Ovary (tissue), 9 donors: ENCODE data around the gene DAP. TPM values are rescaled to one million over a fixed set of nuclear protein-coding genes. Genes with fewer than 3 reads are reported as not detected.

Source experiments
- DNase-seq, 5 donors: peaks; one replicate each; pipeline ENCODE4 v3.0.0-alpha.2; 2019 to 2020
- H3K27ac ChIP-seq, 2 donors: fragments of 200-600 bp; one replicate each; pipeline versions ENCODE4 v1.5.1 to v1.8.0; 2019 to 2022
- H3K27me3 ChIP-seq: fragments of 200-600 bp; one replicate; pipeline ENCODE4 v1.8.0; 2022
- H3K36me3 ChIP-seq: fragments of 200-600 bp; sonication (generic); one replicate; pipeline ENCODE4 v1.5.1; 2019
- H3K4me1 ChIP-seq: one replicate; pipeline ENCODE4 v1.8.1; 2013; ENCODE audit warnings: mild to moderate bottlenecking, moderate library complexity; ENCODE audit not compliant: insufficient read depth
- H3K4me3 ChIP-seq: fragments of 200-600 bp; sonication (generic); one replicate; pipeline ENCODE4 v1.5.1; 2017
- H3K9me3 ChIP-seq, 2 donors: fragments of 200-600 bp in 1 of 2; sonication (generic) in 1 of 2; one replicate each; pipeline versions ENCODE4 v1.5.1 to v1.8.1; 2013 to 2019; ENCODE audit warnings: mild to moderate bottlenecking in 1 of 2, moderate library complexity in 1 of 2
- EP300 ChIP-seq: sonication (generic); formaldehyde crosslinking; IDR thresholded peaks from one replicate; pipeline ENCODE4 v1.6.1; 2017; ENCODE audit warnings: antibody characterized with exemption
- POLR2A ChIP-seq: fragments of 450-650 bp; IDR thresholded peaks from one replicate; pipeline ENCODE4 v1.6.1; 2017; ENCODE audit warnings: antibody characterized with exemption, mild to moderate bottlenecking, moderate library complexity
- WGBS, 3 donors: extraction: QIAGEN DNeasy Blood & Tissue Kit in 1 of 3; methylation state at CpG; one replicate each; pipeline versions ENCODE4 v1.1.5 to v1.1.7; 2013 to 2017; 5-methylcytosine and 5-hydroxymethylcytosine counted together
- intact Hi-C, 4 donors: fragments of 100-400 bp; cut with DNase I; formaldehyde crosslinking; loops; one replicate each; pipeline versions ENCODE4 v1.11.0 to v1.15.1; 2022 to 2023
- polyA plus RNA-seq, 2 donors: library from polyadenylated mRNA; stranded (reverse); fragments of 200-250 nt in 1 of 2; fragments of 350-450 nt in 1 of 2; fragmentation: Illumina TruSeq in 1 of 2; extraction: RNeasy Lipid Tissue Mini Kit (QIAGEN cat#74804) in 1 of 2; gene quantifications; one replicate each; pipeline ENCODE4 v1.2.3, GENCODE V29; 2013 to 2014
- total RNA-seq, 7 donors: library from RNA; depleted of rRNA in 2 of 7; stranded (reverse); fragments of >200 nt in 2 of 7; fragmentation: NEBNext Ultra II Directional in 3 of 7; extraction: Animal tissue kit (Norgen Biotek cat#: 25700) in 3 of 7; gene quantifications; one replicate each; pipeline versions ENCODE4 v1.1.0 to v1.2.4, GENCODE V29; 2016 to 2023
- TF ChIP-seq, protein P1 (sequence below), 3 donors: fragments of 450-650 bp in 2 of 3; fragments of 200-600 bp in 1 of 3; IDR thresholded peaks; one replicate each; pipeline versions ENCODE4 v1.5.1 to v1.8.0; 2016 to 2022; ENCODE audit warnings: antibody characterized with exemption in 3 of 3, mild to moderate bottlenecking in 1 of 3
- donor health status: DM: no; HTN: no; CAD: no; lungs with moderate emphysema.
- donor health status: DM: no; HTN: no; CAD: no.
- donor health status: Bipolar disorder and iron deficiency.
- donor health status: DM: yes; HTN: yes; CAD: no.
- donor health status: DM: no; HTN: no; CAD: no.
- donor health status: DM: yes; HTN: yes; CAD: no.

DAP gene
- total and polyA plus RNA-seq, 9 donors: 32.0 to 159 (median 88.5) TPM

DNA sequence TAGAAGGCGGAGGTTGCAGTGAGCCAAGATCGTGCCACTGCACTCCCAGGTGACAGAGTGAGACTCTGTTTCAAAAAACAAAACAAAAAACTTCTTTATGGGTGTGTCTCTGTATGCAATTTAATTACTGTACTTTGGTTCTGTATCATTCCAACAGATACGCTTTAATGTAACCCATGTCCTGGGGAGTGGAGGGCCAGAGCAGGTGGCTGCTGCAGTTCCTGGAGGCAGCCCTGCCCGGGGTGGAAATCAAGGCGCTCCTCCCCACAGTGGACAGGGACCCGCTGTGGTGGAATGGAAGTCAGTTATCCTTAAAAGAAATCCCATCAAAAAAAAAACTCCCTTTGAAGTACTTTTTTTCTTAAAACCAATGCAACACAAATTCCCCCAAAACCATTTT is 1.9 kb downstream of the DAP start:
- TF ChIP-seq, protein P1, sequence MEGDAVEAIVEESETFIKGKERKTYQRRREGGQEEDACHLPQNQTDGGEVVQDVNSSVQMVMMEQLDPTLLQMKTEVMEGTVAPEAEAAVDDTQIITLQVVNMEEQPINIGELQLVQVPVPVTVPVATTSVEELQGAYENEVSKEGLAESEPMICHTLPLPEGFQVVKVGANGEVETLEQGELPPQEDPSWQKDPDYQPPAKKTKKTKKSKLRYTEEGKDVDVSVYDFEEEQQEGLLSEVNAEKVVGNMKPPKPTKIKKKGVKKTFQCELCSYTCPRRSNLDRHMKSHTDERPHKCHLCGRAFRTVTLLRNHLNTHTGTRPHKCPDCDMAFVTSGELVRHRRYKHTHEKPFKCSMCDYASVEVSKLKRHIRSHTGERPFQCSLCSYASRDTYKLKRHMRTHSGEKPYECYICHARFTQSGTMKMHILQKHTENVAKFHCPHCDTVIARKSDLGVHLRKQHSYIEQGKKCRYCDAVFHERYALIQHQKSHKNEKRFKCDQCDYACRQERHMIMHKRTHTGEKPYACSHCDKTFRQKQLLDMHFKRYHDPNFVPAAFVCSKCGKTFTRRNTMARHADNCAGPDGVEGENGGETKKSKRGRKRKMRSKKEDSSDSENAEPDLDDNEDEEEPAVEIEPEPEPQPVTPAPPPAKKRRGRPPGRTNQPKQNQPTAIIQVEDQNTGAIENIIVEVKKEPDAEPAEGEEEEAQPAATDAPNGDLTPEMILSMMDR (IDR thresholded peaks at IDR 0.05): no peak
- TF ChIP-seq EP300 (no peak), POLR2A (no peak)
- Histone ChIP-seq H3K4me1 (peaks cover 13% of the 10 kb centered on the region), H3K27ac (no peak overlapping the region)

DNA sequence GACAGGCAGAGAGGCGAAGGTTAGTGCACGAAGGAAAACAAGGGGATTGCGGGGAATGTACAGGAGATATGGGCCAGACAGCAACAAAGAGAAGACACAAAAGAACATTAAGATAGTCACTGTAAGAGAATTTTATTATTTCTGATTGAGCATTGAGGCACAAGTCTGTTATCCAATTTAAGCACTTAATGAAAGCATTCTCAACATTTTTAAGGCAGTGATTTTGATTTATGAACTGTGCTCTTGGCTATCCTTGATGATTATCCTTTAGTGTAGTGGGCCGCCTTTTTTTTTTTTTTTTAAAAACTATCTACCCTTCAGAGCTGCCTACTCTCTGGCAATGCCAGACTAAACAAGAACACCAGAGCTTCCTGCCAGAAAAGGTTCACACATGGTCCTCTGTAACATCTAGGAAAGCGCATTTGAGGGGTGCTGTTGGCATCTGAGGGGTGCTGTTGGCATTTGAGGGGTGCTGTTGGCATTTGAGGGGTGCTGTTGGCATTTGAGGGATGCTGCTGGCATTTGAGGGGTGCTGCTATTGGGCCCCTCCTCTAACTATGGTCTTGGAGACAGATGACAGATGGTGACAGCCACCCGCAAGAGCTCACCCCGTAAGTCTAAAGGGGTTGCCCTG is 3.0 kb downstream of the DAP start:
- H3K4me1 ChIP-seq: peaks cover 15% of the 10 kb centered on the region
- no peaks in the 10 kb centered on the region for H3K27me3 ChIP-seq
- WGBS, 3 donors: 60 to 80% (median 67%) methylated on average over 7 of the region's 7 CpGs
- no peak overlapping the region for H3K27ac ChIP-seq
- H3K4me3 ChIP-seq: no peak overlapping the region
- TF ChIP-seq EP300: no peak
- TF ChIP-seq, protein P1 (IDR thresholded peaks at IDR 0.05): no peak
- TF ChIP-seq POLR2A: no peak
- H3K36me3 ChIP-seq: no peaks in the 10 kb centered on the region
- H3K9me3 ChIP-seq: no peaks in the 10 kb centered on the region
- intact Hi-C loops: no loop called here
- DNase-seq: no peak

More for the DNA sequence above, 1.9 kb downstream of the DAP start:
- intact Hi-C loops: no loop called here
- no peak for DNase-seq
- H3K4me3 ChIP-seq: no peak overlapping the region
- WGBS, 3 donors: 96 to 97% (median 96%) methylated on average over 6 of the region's 6 CpGs
- H3K9me3 ChIP-seq: no peaks in the 10 kb centered on the region
- no peaks in the 10 kb centered on the region for H3K27me3 ChIP-seq
- H3K36me3 ChIP-seq: no peaks in the 10 kb centered on the region

DNA sequence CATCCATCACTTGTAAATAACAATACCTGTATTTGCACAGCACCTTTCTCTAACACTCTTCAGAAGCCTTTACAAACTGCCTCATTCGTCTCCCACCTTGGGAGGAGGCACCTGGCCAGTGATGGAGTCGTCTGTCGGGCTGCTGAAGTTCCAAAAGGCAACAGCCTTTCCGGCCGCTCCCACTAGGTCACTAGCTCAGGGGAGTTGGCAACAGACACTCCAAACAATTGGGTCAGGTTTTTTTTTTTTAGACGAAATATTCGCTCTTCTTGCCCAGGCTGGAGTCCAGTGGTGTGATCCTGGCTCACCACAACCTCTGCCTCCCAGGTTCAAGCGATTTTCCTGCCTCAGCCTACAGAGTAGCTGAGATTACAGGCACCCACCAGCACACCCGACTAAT is 4.0 kb downstream of the DAP start:
- 32 to 44% (median 41%) methylated on average over 9 of the region's 9 CpGs for WGBS, 3 donors
- intact Hi-C loops: no loop called here
- Histone ChIP-seq H3K36me3 (no peaks in the 10 kb centered on the region), H3K4me1 (peaks cover 16% of the 10 kb centered on the region), H3K9me3 (no peaks in the 10 kb centered on the region), H3K27ac (no peak overlapping the region), H3K27me3 (no peaks in the 10 kb centered on the region), H3K4me3 (no peak overlapping the region)
- no peak for TF ChIP-seq POLR2A
- no peak for TF ChIP-seq EP300
- TF ChIP-seq, protein P1 (IDR thresholded peaks at IDR 0.05): no peak
- no peak for DNase-seq

DNA sequence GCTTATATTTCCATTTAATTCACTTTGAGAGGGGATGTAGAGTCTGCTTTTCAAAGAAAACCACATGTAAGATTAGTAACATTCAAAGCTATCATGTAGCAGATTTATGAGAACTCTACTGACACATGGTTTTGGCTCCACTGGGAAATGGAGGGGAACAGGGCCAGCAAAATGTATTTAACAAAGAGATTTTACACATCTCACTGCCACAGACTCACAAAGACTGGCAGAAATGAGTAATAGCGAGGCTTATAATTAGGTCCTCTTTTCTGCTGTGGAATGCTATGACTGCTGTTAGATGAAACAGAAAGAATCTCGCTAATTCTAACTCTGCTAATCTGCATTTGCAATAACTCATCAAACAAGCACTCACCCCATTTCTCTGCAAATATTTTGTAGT is 4.5 kb downstream of the DAP start:
- TF ChIP-seq, protein P1 (IDR thresholded peaks at IDR 0.05): no peak
- no peak for TF ChIP-seq EP300
- no peak for TF ChIP-seq POLR2A
- intact Hi-C loops: no loop called here
- 13 to 48% (median 31%) methylated on average over 2 of the region's 2 CpGs for WGBS, 3 donors
- no peak for DNase-seq
- H3K36me3 ChIP-seq: no peaks in the 10 kb centered on the region
- no peaks in the 10 kb centered on the region for H3K9me3 ChIP-seq
- no peak overlapping the region for H3K27ac ChIP-seq
- H3K27me3 ChIP-seq: no peaks in the 10 kb centered on the region
- H3K4me1 ChIP-seq: peaks cover 16% of the 10 kb centered on the region
- H3K4me3 ChIP-seq: no peak overlapping the region
